ENCODE results near the gene MMP24. TPM values are rescaled to one million over a fixed set of nuclear protein-coding genes. Genes with fewer than 3 reads are reported as not detected.

The MMP24 gene
- total RNA-seq, 1 experiment from 2014 or later = 8.2 TPM

DNA sequence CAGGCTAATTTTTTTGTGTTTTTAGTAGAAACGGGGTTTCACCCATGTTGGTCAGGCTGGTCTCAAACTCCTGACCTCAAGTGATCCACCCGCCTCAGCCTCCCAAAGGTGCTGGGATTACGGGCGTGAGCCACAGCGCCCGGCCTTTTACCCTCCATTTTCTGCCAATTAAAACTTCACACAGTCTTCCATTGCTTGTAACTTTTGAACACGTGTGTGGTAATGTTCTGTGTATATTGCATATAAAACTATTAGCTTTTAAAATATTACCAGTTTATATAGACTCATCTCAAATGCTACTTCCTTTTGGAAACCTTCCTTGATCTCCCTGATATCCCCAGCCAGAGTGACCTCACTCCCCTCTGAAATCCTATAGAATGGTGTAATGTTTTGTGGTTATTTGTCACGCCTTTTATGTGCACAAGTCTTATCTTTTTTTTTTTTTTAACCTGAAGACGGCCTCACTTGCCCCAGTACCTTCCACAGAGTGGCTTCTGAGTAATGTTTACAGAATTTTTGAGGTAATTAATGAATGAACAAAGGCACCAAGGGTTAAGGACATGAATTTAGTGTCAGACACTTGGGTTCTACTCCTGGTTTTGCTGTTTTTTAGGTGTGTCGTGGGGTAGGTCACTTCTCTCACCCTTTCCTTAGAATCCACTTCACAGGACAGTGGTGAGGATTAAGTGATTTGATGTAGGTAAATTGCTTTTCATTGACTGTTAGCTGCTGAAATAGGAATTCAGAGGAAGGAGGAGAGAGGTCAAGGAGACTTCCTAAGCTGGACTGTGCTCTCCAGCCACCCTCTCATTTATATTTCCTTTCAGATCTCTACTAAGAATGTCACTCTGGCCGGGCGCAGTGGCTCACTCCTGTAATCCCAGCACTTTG is 11.2 kb upstream of the MMP24 start:
- intact Hi-C loops (cut with micrococcal nuclease; ENCODE audit: unreplicated experiment) = no loop called here
- Mint-ChIP-seq H3K4me3 (ENCODE audit: low read depth, unreplicated experiment) (no peak overlapping the region), H3K9me3 (ENCODE audit: low read depth, unreplicated experiment) (no peaks in the 10 kb centered on the region), H3K4me1 (ENCODE audit: low read depth, unreplicated experiment) (peaks cover 31% of the 10 kb centered on the region), H3K27me3 (ENCODE audit: unreplicated experiment) (no peaks in the 10 kb centered on the region), H3K36me3 (ENCODE audit: insufficient read depth, unreplicated experiment) (no peaks in the 10 kb centered on the region), H3K27ac (ENCODE audit: unreplicated experiment) (peak overlapping the region; percentile 84)
- CTCF ChIA-PET = interaction anchor here (0.7 to 3.1 kb wide), 5 partner anchors 70 to 1708 kb away, joined by 3 to 13 read pairs (median 4); no protein-coding TSS in a partner anchor
- no peak for TF ChIP-seq CTCF (IDR thresholded peaks at IDR 0.05; ENCODE audit: unreplicated experiment)
- DNase-seq = peak; percentile 62
- BruUV-seq (replicated peaks) = no TSS peak

- intact Hi-C loops (cut with micrococcal nuclease; ENCODE audit: unreplicated experiment) = no loop called here
- BruUV-seq (replicated peaks) = no TSS peak
- Mint-ChIP-seq H3K27me3 (ENCODE audit: unreplicated experiment) (no peaks in the 10 kb centered on the region), H3K4me3 (ENCODE audit: low read depth, unreplicated experiment) (no peak overlapping the region), H3K36me3 (ENCODE audit: insufficient read depth, unreplicated experiment) (no peaks in the 10 kb centered on the region), H3K27ac (ENCODE audit: unreplicated experiment) (peak overlapping the region; percentile 84), H3K4me1 (ENCODE audit: low read depth, unreplicated experiment) (peaks cover 31% of the 10 kb centered on the region), H3K9me3 (ENCODE audit: low read depth, unreplicated experiment) (no peaks in the 10 kb centered on the region)
- CTCF ChIA-PET = interaction anchor here (0.6 to 0.9 kb wide), 3 partner anchors 45 to 334 kb away, joined by 3 to 4 read pairs (median 3); partner anchors contain the start of gene EDEM2
- DNase-seq = no peak
- TF ChIP-seq CTCF (IDR thresholded peaks at IDR 0.05; ENCODE audit: unreplicated experiment) = no peak
Observed at GRCh38 chr20:35216541-35216940, 9.9 kb upstream of the MMP24 start.

GRCh38 chr20:35223941-35224340 is 2.5 kb upstream of the MMP24 start:
- peaks cover 53% of the 10 kb centered on the region for H3K27me3 Mint-ChIP-seq (ENCODE audit: unreplicated experiment)
- no peaks in the 10 kb centered on the region for H3K9me3 Mint-ChIP-seq (ENCODE audit: low read depth, unreplicated experiment)
- DNase-seq = no peak
- H3K36me3 Mint-ChIP-seq (ENCODE audit: insufficient read depth, unreplicated experiment) = peaks cover 4% of the 10 kb centered on the region
- H3K27ac Mint-ChIP-seq (ENCODE audit: unreplicated experiment) = no peak overlapping the region
- BruUV-seq (replicated peaks) = no TSS peak
- no peak for TF ChIP-seq CTCF (IDR thresholded peaks at IDR 0.05; ENCODE audit: unreplicated experiment)
- no peak overlapping the region for H3K4me3 Mint-ChIP-seq (ENCODE audit: low read depth, unreplicated experiment)
- CTCF ChIA-PET = interaction anchor here (1.1 kb wide), 1 partner anchor 40 kb away, joined by 5 read pairs; no protein-coding TSS in a partner anchor
- no peaks in the 10 kb centered on the region for H3K4me1 Mint-ChIP-seq (ENCODE audit: low read depth, unreplicated experiment)
- intact Hi-C loops (cut with micrococcal nuclease; ENCODE audit: unreplicated experiment) = no loop called here

DNA sequence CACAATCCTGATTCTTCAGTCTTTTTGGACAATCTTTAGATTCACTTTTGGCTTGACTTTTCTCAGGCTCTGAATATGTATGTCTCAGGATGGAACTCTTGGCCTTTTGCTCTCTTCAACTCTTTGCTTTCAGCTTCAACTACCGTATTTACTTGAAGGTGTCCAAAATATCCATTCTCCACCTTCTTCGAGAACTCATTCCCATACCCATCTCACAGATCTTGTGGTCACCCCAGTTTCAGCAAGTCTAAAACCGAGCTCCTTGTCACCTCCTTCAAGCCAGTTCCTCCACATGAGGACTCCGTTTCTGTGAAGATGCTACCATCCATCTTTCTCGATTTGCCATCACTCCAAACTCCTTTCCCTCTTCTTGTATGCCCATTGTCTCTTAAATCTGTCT is 2.0 kb upstream of the MMP24 start:
- CTCF ChIA-PET = no interaction called here
- no peak for TF ChIP-seq CTCF (IDR thresholded peaks at IDR 0.05; ENCODE audit: unreplicated experiment)
- H3K27ac Mint-ChIP-seq (ENCODE audit: unreplicated experiment) = no peak overlapping the region

More for the DNA sequence above, 2.0 kb upstream of the MMP24 start:
- Mint-ChIP-seq H3K36me3 (ENCODE audit: insufficient read depth, unreplicated experiment) (peaks cover 4% of the 10 kb centered on the region), H3K9me3 (ENCODE audit: low read depth, unreplicated experiment) (no peaks in the 10 kb centered on the region), H3K4me1 (ENCODE audit: low read depth, unreplicated experiment) (no peaks in the 10 kb centered on the region), H3K4me3 (ENCODE audit: low read depth, unreplicated experiment) (no peak overlapping the region), H3K27me3 (ENCODE audit: unreplicated experiment) (peaks cover 59% of the 10 kb centered on the region)
- DNase-seq = no peak
- no TSS peak for BruUV-seq (replicated peaks)
- intact Hi-C loops (cut with micrococcal nuclease; ENCODE audit: unreplicated experiment) = no loop called here

Data from Calu3 (cell line).